Measurements from ENCODE around the gene ZNF22. TPM values are rescaled to one million over a fixed set of nuclear protein-coding genes. Genes with fewer than 3 reads are reported as not detected.

Gene ZNF22
- total RNA-seq, 2 experiments from 2014 or later = 42.8 TPM

Other genes starting within 250 kb of the ZNF22 start
- gene TMEM72, start 89.6 kb upstream of the ZNF22 start, total RNA-seq = not detected
- gene RASSF4, start 41.1 kb upstream of the ZNF22 start, total RNA-seq = 1 to 10 TPM; 3.0 to 3.1 TPM
- under 1 TPM in 1 of 2 experiments, not detected in 1; 0.23 TPM for gene DEPP1, start 22.1 kb upstream of the ZNF22 start, total RNA-seq

Data from activated naive CD8-positive, alpha-beta T cell treated with anti-CD3 and anti-CD28 coated beads, Interleukin-2, amount 10 ng/mL, durations not matched to agents 7 days and 5 days (primary cell).